ENCODE data around the gene MYCN.

- no peak for TF ChIP-seq CTCF (IDR thresholded peaks at IDR 0.05)
- TF ChIP-seq POLR2A (IDR thresholded peaks at IDR 0.05) = no peak
- no peak for TF ChIP-seq POLR2AphosphoS5 (IDR thresholded peaks at IDR 0.05)
These were observed 33.6 kb upstream of the MYCN start for GRCh38 chr2:15906778-15907177.

All from transverse colon (tissue), 4 donors.